RWPE1 (cell line): Measurements from ENCODE around the gene LILRA6.
"Not testable (repeated sequence)": the region's sequence is repeated elsewhere in the genome, so short reads cannot be mapped to it uniquely, and the experiment has no call there.

Experiments
- CTCF ChIA-PET: fragments of 350-600 bp; sonication (Branson Sonifier 250); formaldehyde crosslinking; extraction: SDS; loops from one replicate; lab custom pipeline; 2021; lab: Yijun Ruan, JAX
- POLR2A ChIA-PET: fragments of 400-600 bp; formaldehyde crosslinking; extraction: SDS; loops from one replicate; lab custom pipeline; 2020; ENCODE audit warnings: antibody characterized with exemption; ENCODE audit not compliant: low non-redundant PET; lab: Yijun Ruan, JAX
- DNase-seq: peaks from one replicate; pipeline ENCODE4 v3.0.0; 2012; ENCODE audit warnings: low spot score
- H3K27ac ChIP-seq: fragments of 450-650 bp; 2 replicates; pipeline ENCODE4 v1.5.1; 2017
- CTCF ChIP-seq: fragments of 450-650 bp; conservative IDR thresholded peaks from 2 replicates; pipeline ENCODE4 v1.5.1; 2017; ENCODE audit warnings: low read depth, mild to moderate bottlenecking

The LILRA6 gene

GRCh38 chr19:54209811-54210494 is 32.6 kb downstream of the LILRA6 start:
- POLR2A ChIA-PET = interaction anchor here (0.7 kb wide), 1 partner anchor 9 kb away, joined by 3 read pairs; the partner anchor contains the start of gene RPS9
- H3K27ac ChIP-seq = peak overlapping the region; percentile 85
- CTCF ChIA-PET = no interaction called here
- DNase-seq = peak; percentile 92
- TF ChIP-seq CTCF = no peak

GRCh38 chr19:54209058-54209810 is 33.4 kb downstream of the LILRA6 start:
- POLR2A ChIA-PET = no interaction called here
- CTCF ChIA-PET = no interaction called here
- TF ChIP-seq CTCF = no peak
- peak overlapping the region; percentile 85 for H3K27ac ChIP-seq
- DNase-seq = no peak

- H3K27ac ChIP-seq = peak overlapping the region; percentile 85
- DNase-seq = no peak
- POLR2A ChIA-PET = no interaction called here
- TF ChIP-seq CTCF = no peak
- CTCF ChIA-PET = no interaction called here
Measured at GRCh38 chr19:54208784-54209057, 33.9 kb downstream of the LILRA6 start.

GRCh38 chr19:54207983-54208783 is 34.4 kb downstream of the LILRA6 start:
- ChIA-PET CTCF (no interaction called here), POLR2A (no interaction called here)
- H3K27ac ChIP-seq = peak overlapping the region; percentile 85
- DNase-seq = no peak
- TF ChIP-seq CTCF = no peak

- no peak for DNase-seq
- TF ChIP-seq CTCF = no peak
- ChIA-PET CTCF (no interaction called here), POLR2A (no interaction called here)
- peak overlapping the region; percentile 85 for H3K27ac ChIP-seq
Measured at GRCh38 chr19:54207676-54207982, 35.0 kb downstream of the LILRA6 start.

- DNase-seq, POLR2A ChIA-PET, CTCF ChIA-PET: not testable (repeated sequence)
- H3K27ac ChIP-seq = peak overlapping the region; percentile 85
Measured at GRCh38 chr19:54207193-54207592, 35.4 kb downstream of the LILRA6 start.
